Measurements from ENCODE around the gene IER3.

- TF ChIP-seq CTCF (IDR thresholded peaks at IDR 0.05) (no peak), POLR2AphosphoS2 (conservative IDR thresholded peaks at IDR 0.05; ENCODE audit: low read length) (no peak), MYC (IDR thresholded peaks at IDR 0.05; ENCODE audit: borderline replicate concordance, low read length) (no peak), HMGXB4 (CRISPR knock-in tag; IDR thresholded peaks at IDR 0.05; ENCODE audit: borderline replicate concordance) (no peak), JUN (IDR thresholded peaks at IDR 0.05) (no peak), CHD2 (IDR thresholded peaks at IDR 0.05; ENCODE audit: low read length, partially characterized antibody) (no peak), USF2 (IDR thresholded peaks at IDR 0.05) (no peak), EP300 (IDR thresholded peaks at IDR 0.05) (no peak), SREBF2 (IDR thresholded peaks at IDR 0.05) (no peak)
These were observed 33.8 kb upstream of the IER3 start for GRCh38 chr6:30778001-30778635.
